ENCODE data around the gene IGSF21.

DNA sequence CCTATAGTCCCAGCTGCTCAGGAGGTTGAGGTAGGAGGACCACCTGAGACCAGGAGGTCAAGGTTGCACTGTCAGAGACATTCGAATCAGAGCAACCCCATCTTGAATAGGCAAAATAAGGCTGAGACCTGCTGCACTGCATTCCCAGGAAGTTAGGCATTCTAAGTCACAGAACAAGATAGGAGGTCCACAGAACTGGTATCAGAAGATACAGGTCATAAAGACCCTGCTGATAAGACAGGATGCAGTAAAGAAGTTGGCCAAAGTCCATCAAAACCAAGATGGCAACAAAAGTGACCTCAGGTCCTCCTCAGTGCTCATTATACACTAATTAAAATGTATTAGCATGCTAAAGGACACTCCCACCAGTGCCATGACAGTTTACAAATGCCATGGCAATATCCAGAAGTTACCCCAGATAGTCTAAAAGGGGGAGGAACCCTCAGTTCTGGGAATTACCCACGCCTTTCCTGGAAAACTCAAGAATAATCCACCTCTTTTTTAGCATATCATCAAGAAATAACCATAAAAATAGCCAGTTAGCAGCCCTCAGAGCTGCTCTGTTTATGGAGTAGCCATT is 307.9 kb downstream of the IGSF21 start:
- TF ChIP-seq, protein P1, sequence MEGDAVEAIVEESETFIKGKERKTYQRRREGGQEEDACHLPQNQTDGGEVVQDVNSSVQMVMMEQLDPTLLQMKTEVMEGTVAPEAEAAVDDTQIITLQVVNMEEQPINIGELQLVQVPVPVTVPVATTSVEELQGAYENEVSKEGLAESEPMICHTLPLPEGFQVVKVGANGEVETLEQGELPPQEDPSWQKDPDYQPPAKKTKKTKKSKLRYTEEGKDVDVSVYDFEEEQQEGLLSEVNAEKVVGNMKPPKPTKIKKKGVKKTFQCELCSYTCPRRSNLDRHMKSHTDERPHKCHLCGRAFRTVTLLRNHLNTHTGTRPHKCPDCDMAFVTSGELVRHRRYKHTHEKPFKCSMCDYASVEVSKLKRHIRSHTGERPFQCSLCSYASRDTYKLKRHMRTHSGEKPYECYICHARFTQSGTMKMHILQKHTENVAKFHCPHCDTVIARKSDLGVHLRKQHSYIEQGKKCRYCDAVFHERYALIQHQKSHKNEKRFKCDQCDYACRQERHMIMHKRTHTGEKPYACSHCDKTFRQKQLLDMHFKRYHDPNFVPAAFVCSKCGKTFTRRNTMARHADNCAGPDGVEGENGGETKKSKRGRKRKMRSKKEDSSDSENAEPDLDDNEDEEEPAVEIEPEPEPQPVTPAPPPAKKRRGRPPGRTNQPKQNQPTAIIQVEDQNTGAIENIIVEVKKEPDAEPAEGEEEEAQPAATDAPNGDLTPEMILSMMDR (IDR thresholded peaks at IDR 0.05) = no peak
- no peak for TF ChIP-seq POLR2A (IDR thresholded peaks at IDR 0.05)

Measured in thyroid gland (tissue), 4 donors.